BLaER1 (cell line): ENCODE measurements around the gene RFPL3.
"Not testable (repeated sequence)": the region's sequence is repeated elsewhere in the genome, so short reads cannot be mapped to it uniquely, and the experiment has no call there.

ENCODE experiments used
- H3K27ac ChIP-seq: shearing (Covaris generic); formaldehyde crosslinking; 2 replicates; pipeline ENCODE4 v1.8.1; 2022
- H3K27me3 ChIP-seq: shearing (Covaris generic); formaldehyde crosslinking; 2 replicates; pipeline ENCODE4 v1.8.1; 2022
- H3K36me3 ChIP-seq: shearing (Covaris generic); formaldehyde crosslinking; 2 replicates; pipeline ENCODE4 v1.8.1; 2022
- H3K4me1 ChIP-seq: shearing (Covaris generic); formaldehyde crosslinking; 2 replicates; pipeline ENCODE4 v1.8.1; 2022
- H3K4me2 ChIP-seq: shearing (Covaris generic); formaldehyde crosslinking; 2 replicates; pipeline ENCODE4 v1.8.1; 2022
- H3K4me3 ChIP-seq: shearing (Covaris generic); formaldehyde crosslinking; 2 replicates; pipeline ENCODE4 v1.8.1; 2022
- H3K9ac ChIP-seq: shearing (Covaris generic); formaldehyde crosslinking; 2 replicates; pipeline ENCODE4 v1.8.1; 2022
- H3K9me3 ChIP-seq: shearing (Covaris generic); formaldehyde crosslinking; 2 replicates; pipeline ENCODE4 v1.8.1; 2022
- H4K20me1 ChIP-seq: shearing (Covaris generic); formaldehyde crosslinking; 2 replicates; pipeline ENCODE4 v1.8.1; 2022
- Cebpa-rat ChIP-seq: shearing (Covaris generic); IDR thresholded peaks from 2 replicates; pipeline ENCODE4 v1.8.1; 2022

RFPL3 gene

DNA sequence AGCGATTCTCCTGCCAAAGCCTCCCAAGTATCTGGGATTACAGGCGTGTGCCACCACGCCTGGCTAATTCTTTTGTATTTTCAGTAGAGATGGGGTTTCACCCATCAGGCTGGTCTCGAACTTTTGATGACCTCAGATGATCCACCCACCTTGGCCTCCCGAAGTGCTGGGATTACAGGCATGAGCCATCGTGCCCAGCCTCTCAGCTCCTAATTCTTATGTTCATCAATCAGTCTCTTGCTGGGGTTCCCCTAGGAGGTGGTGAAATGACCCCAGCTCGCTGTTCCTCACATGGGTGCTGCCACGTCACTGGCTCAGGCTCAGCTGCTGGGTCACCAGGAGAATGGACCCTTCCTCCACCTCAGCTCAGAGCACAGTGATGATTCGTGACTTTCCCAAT, at the start of gene RFPL3:
Gene RFPL3, plus strand, starts transcription at position 301 of the 400 bp plus-strand sequence. CDS start 205 bp downstream, outside the sequence.
- H3K27me3 ChIP-seq, H4K20me1 ChIP-seq, H3K4me3 ChIP-seq, H3K36me3 ChIP-seq, H3K4me2 ChIP-seq, H3K4me1 ChIP-seq, H3K27ac ChIP-seq, H3K9ac ChIP-seq: not testable (repeated sequence)
- H3K9me3 ChIP-seq, result peaks cover 13% of the 10 kb centered on the region

DNA sequence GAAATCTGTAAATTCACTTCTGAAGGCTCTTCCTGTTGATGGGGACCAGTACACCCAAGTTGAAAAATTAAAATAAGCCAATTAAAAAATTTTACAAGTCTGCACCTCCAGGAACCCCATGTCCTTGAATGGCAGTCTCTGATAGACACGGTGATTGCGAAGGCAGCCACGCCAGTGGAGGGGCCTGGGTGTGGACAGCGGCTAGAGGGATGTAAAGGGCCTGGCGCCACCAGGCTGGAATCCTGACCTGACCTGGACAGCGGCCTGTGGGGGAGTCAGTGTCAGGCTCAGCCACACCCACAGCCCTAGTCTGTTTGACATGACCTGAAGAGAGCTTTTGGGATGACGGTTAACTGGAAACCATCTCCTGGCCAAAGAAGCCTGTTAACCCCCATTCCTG, 49.5 kb upstream of the RFPL3 start:
- H3K27me3 ChIP-seq, result no peaks in the 10 kb centered on the region
- H3K9me3 ChIP-seq, result no peaks in the 10 kb centered on the region
- peaks cover 37% of the 10 kb centered on the region for H3K4me1 ChIP-seq
- no peaks in the 10 kb centered on the region for H4K20me1 ChIP-seq
- no peak overlapping the region for H3K4me2 ChIP-seq
- no peak overlapping the region for H3K4me3 ChIP-seq
- no peak for TF ChIP-seq Cebpa-rat
- H3K36me3 ChIP-seq, result no peaks in the 10 kb centered on the region
- no peak overlapping the region for H3K9ac ChIP-seq
- H3K27ac ChIP-seq, result no peak overlapping the region

DNA sequence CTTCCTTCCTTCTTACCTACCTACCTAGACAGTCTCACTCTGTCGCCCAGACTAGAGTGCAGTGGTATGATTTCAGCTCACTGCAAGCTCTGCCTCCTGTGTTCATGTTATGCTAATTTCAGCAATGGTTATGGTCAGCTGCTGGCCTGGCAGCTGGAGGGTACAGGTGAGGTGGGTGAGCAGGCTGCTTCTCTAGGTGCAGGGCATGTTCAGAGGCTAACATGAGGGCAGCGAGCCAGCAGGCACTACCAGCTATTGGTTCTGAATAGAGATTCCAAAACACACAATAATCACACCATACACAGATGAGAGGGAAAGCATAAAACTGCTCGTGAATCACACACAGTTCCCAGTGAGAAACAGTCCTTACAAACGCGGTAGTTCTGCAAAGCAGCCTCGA, 48.7 kb upstream of the RFPL3 start:
- peaks cover 37% of the 10 kb centered on the region for H3K4me1 ChIP-seq
- H3K27me3 ChIP-seq, result no peaks in the 10 kb centered on the region; the same call in 1 of the 2 replicates
- H3K4me2 ChIP-seq, result peak overlapping the region; percentile 82

DNA sequence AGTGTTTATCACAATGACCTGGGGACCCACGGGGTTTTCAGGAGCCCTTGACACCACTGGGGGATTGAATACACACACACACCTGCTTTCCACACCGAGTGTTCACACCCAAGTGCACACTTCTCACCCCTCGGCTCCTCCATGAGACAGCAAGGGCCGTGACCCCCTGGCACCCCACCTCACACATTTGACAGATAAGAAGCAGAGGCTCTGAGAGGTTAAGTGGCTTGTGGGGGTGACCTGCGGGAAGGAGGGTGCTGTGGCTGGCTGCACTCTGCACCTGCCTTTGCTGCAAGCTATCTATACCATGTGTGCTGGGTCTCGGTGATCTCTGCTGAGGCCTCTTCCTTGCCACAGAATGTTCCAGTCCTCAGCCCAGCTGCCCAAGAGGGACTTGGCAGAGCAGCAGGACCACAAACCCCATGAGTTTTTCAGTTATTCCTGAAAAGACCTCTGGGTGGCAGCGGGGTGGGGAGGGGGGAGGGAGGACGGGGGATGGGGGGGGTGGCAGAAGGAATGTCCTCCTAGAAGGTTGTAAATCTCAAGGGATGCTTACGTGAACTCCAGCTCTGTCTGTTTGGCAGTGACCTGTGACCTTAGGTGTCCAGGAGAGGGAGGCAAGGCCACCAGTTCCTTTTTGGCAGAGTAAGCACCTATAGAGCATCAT, 47.9 kb upstream of the RFPL3 start:
- H3K27me3 ChIP-seq, result no peaks in the 10 kb centered on the region; the same call in 1 of the 2 replicates
- H3K4me2 ChIP-seq, result peak overlapping the region; percentile 82
- H3K27ac ChIP-seq, result no peak overlapping the region; the same call in 1 of the 2 replicates
- TF ChIP-seq Cebpa-rat, result no peak
- no peak overlapping the region for H3K9ac ChIP-seq
- no peaks in the 10 kb centered on the region for H3K9me3 ChIP-seq
- no peaks in the 10 kb centered on the region for H4K20me1 ChIP-seq
- peaks cover 37% of the 10 kb centered on the region for H3K4me1 ChIP-seq
- no peak overlapping the region for H3K4me3 ChIP-seq
- H3K36me3 ChIP-seq, result no peaks in the 10 kb centered on the region

More for the DNA sequence above, 48.7 kb upstream of the RFPL3 start:
- Histone ChIP-seq H3K9ac (no peak overlapping the region), H3K4me3 (no peak overlapping the region), H3K9me3 (no peaks in the 10 kb centered on the region), H3K27ac (no peak overlapping the region), H3K36me3 (no peaks in the 10 kb centered on the region), H4K20me1 (no peaks in the 10 kb centered on the region)
- no peak for TF ChIP-seq Cebpa-rat

- H3K27me3 ChIP-seq, result no peaks in the 10 kb centered on the region; the same call in 1 of the 2 replicates
- no peak for TF ChIP-seq Cebpa-rat
These were observed 46.9 kb upstream of the RFPL3 start for GRCh38 chr22:32310777-32311176.

GRCh38 chr22:32311551-32312071, 46.1 kb upstream of the RFPL3 start:
- Histone ChIP-seq H3K36me3 (no peaks in the 10 kb centered on the region), H3K4me1 (peaks cover 37% of the 10 kb centered on the region), H3K4me2 (peak overlapping the region; percentile 24; the same call in 1 of the 2 replicates)

More at GRCh38 chr22:32310777-32311176, 46.9 kb upstream of the RFPL3 start:
- no peaks in the 10 kb centered on the region for H3K36me3 ChIP-seq
- no peaks in the 10 kb centered on the region for H4K20me1 ChIP-seq
- peaks cover 37% of the 10 kb centered on the region for H3K4me1 ChIP-seq
- H3K9me3 ChIP-seq, result no peaks in the 10 kb centered on the region
- H3K27ac ChIP-seq, result no peak overlapping the region
- peak overlapping the region; percentile 82 for H3K4me2 ChIP-seq
- no peak overlapping the region for H3K4me3 ChIP-seq
- H3K9ac ChIP-seq, result no peak overlapping the region

GRCh38 chr22:32312748-32313147, 44.9 kb upstream of the RFPL3 start:
- TF ChIP-seq Cebpa-rat, result no peak
- Histone ChIP-seq H3K9me3 (no peaks in the 10 kb centered on the region), H4K20me1 (no peaks in the 10 kb centered on the region), H3K36me3 (no peaks in the 10 kb centered on the region), H3K9ac (no peak overlapping the region), H3K27ac (no peak overlapping the region), H3K27me3 (no peaks in the 10 kb centered on the region; the same call in 1 of the 2 replicates), H3K4me2 (no peak overlapping the region), H3K4me1 (peaks cover 37% of the 10 kb centered on the region), H3K4me3 (no peak overlapping the region)

More at GRCh38 chr22:32311551-32312071, 46.1 kb upstream of the RFPL3 start:
- Histone ChIP-seq H3K9me3 (no peaks in the 10 kb centered on the region), H3K4me3 (no peak overlapping the region), H4K20me1 (no peaks in the 10 kb centered on the region), H3K9ac (no peak overlapping the region), H3K27me3 (no peaks in the 10 kb centered on the region; the same call in 1 of the 2 replicates), H3K27ac (no peak overlapping the region)
- no peak for TF ChIP-seq Cebpa-rat

DNA sequence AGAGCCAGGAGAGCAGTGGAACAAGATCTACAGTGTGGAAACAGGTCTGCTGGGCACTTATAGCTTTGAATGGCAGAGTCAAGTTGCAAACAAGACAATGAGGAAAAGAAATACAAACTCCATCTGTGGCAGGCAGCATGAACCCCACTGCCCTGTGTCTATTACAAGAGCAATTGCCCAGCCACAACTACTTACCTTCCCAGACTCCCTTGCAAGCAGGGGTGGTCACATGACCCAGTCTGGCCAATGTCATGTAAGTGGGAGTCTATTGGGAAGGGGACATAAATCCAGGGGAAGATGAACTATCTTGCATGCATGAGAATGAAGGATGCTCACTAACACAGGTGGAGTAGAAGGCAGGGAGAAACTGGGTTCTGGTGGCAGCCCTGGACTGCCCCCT, 44.1 kb upstream of the RFPL3 start:
- Histone ChIP-seq H3K4me3 (no peak overlapping the region), H3K4me2 (no peak overlapping the region), H3K9me3 (no peaks in the 10 kb centered on the region), H4K20me1 (no peaks in the 10 kb centered on the region), H3K27ac (no peak overlapping the region), H3K4me1 (peaks cover 35% of the 10 kb centered on the region), H3K27me3 (no peaks in the 10 kb centered on the region; the same call in 1 of the 2 replicates), H3K9ac (no peak overlapping the region), H3K36me3 (no peaks in the 10 kb centered on the region)
- TF ChIP-seq Cebpa-rat, result no peak

DNA sequence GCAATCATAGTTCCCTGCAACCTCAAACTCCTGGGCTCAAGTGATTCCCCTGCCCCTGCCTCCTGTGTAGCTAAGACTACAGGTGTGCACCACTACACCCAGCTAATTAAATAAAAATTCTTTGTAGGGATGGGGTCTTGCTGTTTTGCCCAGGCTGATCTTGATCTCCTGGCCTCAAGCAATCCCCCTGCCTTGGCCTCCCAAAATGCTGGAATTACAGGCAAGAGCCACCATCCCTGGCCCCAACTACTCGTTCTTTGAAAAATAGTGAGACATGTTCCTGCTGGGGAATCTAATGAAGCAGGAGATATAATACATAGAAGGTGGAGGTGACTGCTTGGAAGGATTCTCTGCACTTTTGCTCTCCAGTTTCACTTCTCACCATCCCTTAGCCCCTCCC, 40.1 kb upstream of the RFPL3 start:
- no peaks in the 10 kb centered on the region; the same call in 1 of the 2 replicates for H3K27me3 ChIP-seq

GRCh38 chr22:32318361-32318760, 39.3 kb upstream of the RFPL3 start:
- no peak overlapping the region for H3K4me3 ChIP-seq
- H4K20me1 ChIP-seq, result no peaks in the 10 kb centered on the region
- H3K4me2 ChIP-seq, result no peak overlapping the region
- H3K27me3 ChIP-seq, result no peaks in the 10 kb centered on the region; the same call in 1 of the 2 replicates
- TF ChIP-seq Cebpa-rat, result no peak
- no peak overlapping the region for H3K9ac ChIP-seq
- no peaks in the 10 kb centered on the region for H3K36me3 ChIP-seq
- H3K9me3 ChIP-seq, result no peaks in the 10 kb centered on the region
- H3K27ac ChIP-seq, result no peak overlapping the region
- H3K4me1 ChIP-seq, result no peaks in the 10 kb centered on the region

More for the DNA sequence above, 40.1 kb upstream of the RFPL3 start:
- no peaks in the 10 kb centered on the region for H3K9me3 ChIP-seq
- H3K27ac ChIP-seq, result no peak overlapping the region
- no peaks in the 10 kb centered on the region for H4K20me1 ChIP-seq
- no peak overlapping the region for H3K4me3 ChIP-seq
- TF ChIP-seq Cebpa-rat, result no peak
- no peak overlapping the region for H3K4me2 ChIP-seq
- no peak overlapping the region for H3K9ac ChIP-seq
- no peaks in the 10 kb centered on the region for H3K36me3 ChIP-seq
- H3K4me1 ChIP-seq, result no peaks in the 10 kb centered on the region
